Thymus (tissue), 11 donors: ENCODE measurements around the gene PDIA5. TPM values are rescaled to one million over a fixed set of nuclear protein-coding genes. Genes with fewer than 3 reads are reported as not detected.

Source experiments
- DNase-seq, 9 donors: peaks; one replicate each; pipeline ENCODE4 v3.0.0-alpha.2; 2013; ENCODE audit warnings: low spot score in 9 of 9, low read depth in 6 of 9, missing footprints in 1 of 9
- H3K27ac ChIP-seq, 2 donors: one replicate each; pipeline ENCODE4 v1.5.1; 2013; ENCODE audit warnings: control low read depth in 1 of 2, low read depth in 1 of 2, low read length in 1 of 2, mild to moderate bottlenecking in 1 of 2, moderate library complexity in 1 of 2
- H3K27me3 ChIP-seq, 2 donors: one replicate each; pipeline ENCODE4 v1.5.1; 2013; ENCODE audit warnings: low read length in 1 of 2; ENCODE audit not compliant: control insufficient read depth in 2 of 2, insufficient read depth in 1 of 2
- H3K36me3 ChIP-seq, 2 donors: one replicate each; pipeline ENCODE4 v1.5.1; 2013; ENCODE audit warnings: low read length in 1 of 2, mild to moderate bottlenecking in 1 of 2, moderate library complexity in 1 of 2; ENCODE audit not compliant: control insufficient read depth in 2 of 2, insufficient read depth in 2 of 2
- H3K4me1 ChIP-seq, 2 donors: one replicate each; pipeline ENCODE4 v1.5.1; 2013; ENCODE audit warnings: low read length in 2 of 2; ENCODE audit not compliant: control insufficient read depth in 2 of 2, insufficient read depth in 2 of 2
- H3K4me3 ChIP-seq, 2 donors: one replicate each; pipeline ENCODE4 v1.5.1; 2013; ENCODE audit warnings: low read length in 2 of 2, control low read depth in 1 of 2, mild to moderate bottlenecking in 1 of 2
- H3K9me3 ChIP-seq, 2 donors: one replicate each; pipeline ENCODE4 v1.5.1; 2013; ENCODE audit warnings: low read length in 1 of 2, mild to moderate bottlenecking in 1 of 2; ENCODE audit not compliant: control insufficient read depth in 2 of 2, insufficient read depth in 1 of 2
- WGBS: extraction: QIAGEN DNeasy Blood & Tissue Kit; methylation state at CpG from one replicate; pipeline ENCODE4 v1.1.7; 2013; 5-methylcytosine and 5-hydroxymethylcytosine counted together
- polyA plus RNA-seq: library from polyadenylated mRNA; stranded (reverse); fragments of 200-250 nt; gene quantifications from one replicate; pipeline ENCODE4 v1.2.3, GENCODE V29; 2013
- total RNA-seq: library from RNA; stranded (reverse); fragments of 120-200 nt; gene quantifications from one replicate; pipeline ENCODE4 v1.2.4, GENCODE V29; 2013
- donor health status: healthy.

The PDIA5 gene
- total and polyA plus RNA-seq, 2 donors: 6.1 to 7.7 TPM

DNA sequence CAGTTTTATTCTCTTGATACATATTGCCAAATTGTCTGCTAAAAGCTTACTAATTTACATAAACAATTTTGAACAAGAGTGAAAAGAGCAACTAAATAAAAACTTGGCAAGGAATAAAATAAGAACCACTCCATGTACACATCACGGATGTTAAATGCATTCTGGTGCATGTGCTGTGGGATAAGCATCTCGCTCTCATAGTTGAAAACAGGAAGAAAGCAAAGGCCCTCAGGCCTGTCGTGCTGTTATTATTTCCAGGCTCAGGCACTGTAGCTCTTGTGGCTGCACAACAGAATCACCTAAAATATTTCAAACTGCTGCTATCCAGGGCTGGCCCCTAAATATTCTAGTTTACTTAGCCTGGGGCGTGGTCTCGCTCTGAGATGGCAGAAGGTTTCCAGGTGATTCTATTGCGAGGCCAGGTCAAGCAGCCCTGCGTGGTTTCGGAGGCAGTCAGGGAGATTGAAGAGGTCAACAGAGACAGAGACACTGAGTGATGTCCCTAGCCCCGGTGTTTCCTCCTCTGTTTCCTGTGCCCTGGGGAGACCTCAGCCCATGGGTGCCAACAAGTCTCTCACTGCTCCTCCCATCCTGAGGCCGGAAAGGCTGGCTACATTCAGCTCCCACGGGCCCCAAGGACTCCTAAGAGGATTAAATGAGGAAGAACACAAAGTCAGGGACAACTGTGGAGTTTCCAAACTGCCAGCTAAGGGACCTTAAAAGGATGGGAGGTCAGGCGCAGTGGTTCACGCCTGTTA lies 18.2 kb upstream of the PDIA5 start:
- no peak for DNase-seq
- H3K4me3 ChIP-seq: no peak overlapping the region
- H3K4me1 ChIP-seq: no peaks in the 10 kb centered on the region
- 83% methylated on average over 13 of the region's 13 CpGs for WGBS
- H3K9me3 ChIP-seq: no peaks in the 10 kb centered on the region
- no peak overlapping the region for H3K27ac ChIP-seq
- no peaks in the 10 kb centered on the region for H3K36me3 ChIP-seq
- H3K27me3 ChIP-seq: peaks cover 0 to 2% of the 10 kb centered on the region in 2 donors

DNA sequence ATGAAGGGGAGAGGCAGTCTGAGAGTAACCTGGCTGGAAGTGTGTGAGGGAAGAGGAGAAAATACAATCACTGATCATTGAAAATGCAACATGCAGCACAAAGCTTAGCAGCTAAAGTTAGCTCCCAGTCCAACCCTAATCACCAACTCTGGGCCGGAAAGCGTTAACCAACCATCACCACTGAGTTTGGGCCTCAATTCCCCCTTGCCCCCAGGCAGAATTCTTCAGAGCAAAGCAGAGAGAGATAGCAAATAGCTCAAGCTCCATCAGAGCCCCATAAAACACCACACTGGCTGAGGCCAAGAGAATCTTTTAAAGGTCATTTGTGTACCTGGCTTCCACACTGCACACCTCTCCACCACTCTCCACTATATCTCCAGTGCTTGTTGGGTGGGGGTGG lies 16.2 kb upstream of the PDIA5 start:
- no peaks in the 10 kb centered on the region for H3K27me3 ChIP-seq
- no peaks in the 10 kb centered on the region for H3K36me3 ChIP-seq
- no peak overlapping the region for H3K27ac ChIP-seq
- WGBS: 97% methylated on average over 2 of the region's 2 CpGs
- no peaks in the 10 kb centered on the region for H3K9me3 ChIP-seq
- H3K4me1 ChIP-seq: no peaks in the 10 kb centered on the region
- DNase-seq: no peak
- H3K4me3 ChIP-seq: no peak overlapping the region

DNA sequence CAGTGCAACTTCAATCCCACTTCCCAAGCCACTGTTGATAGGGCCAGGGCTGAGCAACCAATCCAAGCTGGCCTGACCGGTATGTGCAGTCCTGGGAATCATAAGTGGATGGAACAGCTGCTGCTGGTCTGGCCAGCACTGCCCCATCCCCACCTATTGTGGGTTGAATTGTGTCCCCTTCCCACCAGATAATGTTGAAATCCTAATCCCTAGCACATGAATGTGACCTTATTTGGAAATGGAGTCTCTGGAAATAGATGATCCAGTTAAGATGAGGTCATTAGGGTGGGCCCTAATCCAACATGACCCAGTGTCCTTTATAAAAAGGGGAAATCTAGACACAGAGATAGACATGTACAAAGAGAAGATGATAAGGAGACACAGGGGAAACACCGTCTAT lies 13.7 kb upstream of the PDIA5 start:
- no peaks in the 10 kb centered on the region for H3K27me3 ChIP-seq
- H3K36me3 ChIP-seq: no peaks in the 10 kb centered on the region
- 93% methylated on average over 2 of the region's 2 CpGs for WGBS

DNA sequence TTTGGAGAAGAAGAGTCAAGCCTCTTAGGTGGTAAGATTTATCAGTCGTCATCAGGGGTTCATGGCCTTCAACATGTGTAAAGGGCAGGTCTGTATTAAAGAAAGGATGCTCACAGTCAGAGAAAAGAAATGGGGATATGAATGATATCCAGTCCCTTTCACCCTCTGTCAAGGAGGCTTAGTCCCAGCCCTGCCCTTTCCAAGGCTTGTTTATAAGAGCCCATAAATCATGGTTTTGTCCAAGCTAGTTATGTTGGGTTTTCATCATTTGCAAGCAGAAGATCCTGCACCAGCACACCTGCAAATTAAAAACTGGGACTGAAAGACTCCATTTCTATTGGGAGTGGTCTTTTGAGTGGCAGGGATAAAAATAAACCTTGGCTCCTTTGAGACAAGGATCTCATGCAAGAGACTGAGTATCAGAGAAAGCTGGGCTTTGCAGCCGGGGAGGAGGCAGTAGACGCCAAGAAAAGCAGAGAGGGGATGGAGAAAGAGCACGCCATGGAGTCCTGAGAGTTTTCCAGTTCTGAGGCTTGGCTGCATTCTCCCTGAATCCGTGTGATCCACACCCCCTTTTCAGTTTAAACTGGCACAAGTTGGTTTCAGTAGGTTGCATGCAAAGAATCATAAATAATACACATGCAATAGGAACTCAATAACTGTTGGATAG lies 12.6 kb upstream of the PDIA5 start:
- H3K9me3 ChIP-seq: no peaks in the 10 kb centered on the region
- no peaks in the 10 kb centered on the region for H3K4me1 ChIP-seq
- no peaks in the 10 kb centered on the region for H3K36me3 ChIP-seq
- WGBS: 84% methylated on average over 5 of the region's 5 CpGs
- H3K4me3 ChIP-seq: no peak overlapping the region
- no peaks in the 10 kb centered on the region for H3K27me3 ChIP-seq
- H3K27ac ChIP-seq: no peak overlapping the region
- no peak for DNase-seq

More for the DNA sequence above, 13.7 kb upstream of the PDIA5 start:
- H3K4me3 ChIP-seq: no peak overlapping the region
- no peaks in the 10 kb centered on the region for H3K9me3 ChIP-seq
- no peak overlapping the region for H3K27ac ChIP-seq
- DNase-seq: no peak
- no peaks in the 10 kb centered on the region for H3K4me1 ChIP-seq

DNA sequence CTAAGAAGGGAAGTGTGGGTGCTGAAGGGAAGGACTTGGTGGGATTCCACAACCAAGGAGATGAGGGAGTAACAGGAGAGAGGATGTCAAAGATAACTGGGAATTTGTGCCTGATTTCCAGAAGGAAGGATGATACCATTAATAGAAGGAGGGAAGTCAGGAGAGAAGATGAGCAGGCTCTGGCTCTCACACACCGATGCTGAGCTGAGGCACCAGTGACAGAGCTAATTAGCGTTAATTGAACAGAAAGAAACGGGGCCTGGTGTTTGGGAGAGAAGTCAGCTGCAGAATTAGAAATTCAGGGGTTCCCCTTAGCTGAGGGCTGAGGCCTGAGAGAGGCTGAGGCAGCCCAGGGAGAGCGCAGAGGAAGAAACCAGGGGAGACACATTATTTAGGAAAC lies 11.9 kb upstream of the PDIA5 start:
- Histone ChIP-seq H3K4me1 (no peaks in the 10 kb centered on the region), H3K36me3 (no peaks in the 10 kb centered on the region), H3K27me3 (no peaks in the 10 kb centered on the region), H3K27ac (no peak overlapping the region), H3K4me3 (no peak overlapping the region), H3K9me3 (no peaks in the 10 kb centered on the region)
- 95% methylated on average over 4 of the region's 4 CpGs for WGBS
- no peak for DNase-seq

DNA sequence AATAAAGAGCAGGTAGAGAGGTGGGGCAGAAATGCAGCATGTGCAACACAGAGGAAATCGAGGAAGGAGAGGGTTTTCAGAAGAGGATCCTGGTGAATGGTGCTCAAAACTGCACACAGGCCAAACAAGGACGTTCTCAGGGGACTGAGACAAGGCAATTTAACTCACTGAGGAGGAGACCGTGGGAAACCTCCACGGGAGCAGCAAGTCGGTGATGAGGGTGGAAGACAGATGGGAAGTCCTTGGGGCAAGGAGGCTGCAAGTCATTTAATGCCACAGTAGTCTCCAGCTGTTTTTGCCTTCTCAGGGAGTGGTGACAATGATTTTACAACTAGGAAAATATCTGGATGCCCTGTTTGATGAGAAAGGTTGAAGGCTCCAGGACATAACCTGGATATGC lies 11.5 kb upstream of the PDIA5 start:
- H3K27me3 ChIP-seq: no peaks in the 10 kb centered on the region
- no peak for DNase-seq
- H3K27ac ChIP-seq: no peak overlapping the region
- H3K4me3 ChIP-seq: no peak overlapping the region
- no peaks in the 10 kb centered on the region for H3K4me1 ChIP-seq
- no peaks in the 10 kb centered on the region for H3K36me3 ChIP-seq
- H3K9me3 ChIP-seq: no peaks in the 10 kb centered on the region
- 90% methylated on average over 5 of the region's 5 CpGs for WGBS

DNA sequence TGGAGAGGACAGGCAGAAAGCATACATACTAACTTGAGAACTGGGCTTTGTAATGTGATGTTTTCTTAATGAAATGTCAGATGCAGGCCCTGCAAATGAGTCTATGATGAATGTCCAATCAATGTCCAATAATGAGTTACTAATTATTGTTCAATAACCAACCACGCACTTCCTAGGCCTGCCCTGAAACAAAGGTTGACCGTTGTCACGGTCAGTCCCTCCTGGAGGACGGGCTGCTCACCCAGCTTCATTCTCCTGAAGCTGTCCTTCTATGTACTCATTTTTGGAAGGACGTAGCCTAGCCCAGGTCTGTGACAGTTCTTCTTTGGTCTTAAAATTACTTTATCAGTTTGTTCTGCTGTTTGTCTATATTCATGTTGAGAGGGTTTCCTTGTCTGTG lies 8.3 kb upstream of the PDIA5 start:
- H3K4me1 ChIP-seq: no peaks in the 10 kb centered on the region

DNA sequence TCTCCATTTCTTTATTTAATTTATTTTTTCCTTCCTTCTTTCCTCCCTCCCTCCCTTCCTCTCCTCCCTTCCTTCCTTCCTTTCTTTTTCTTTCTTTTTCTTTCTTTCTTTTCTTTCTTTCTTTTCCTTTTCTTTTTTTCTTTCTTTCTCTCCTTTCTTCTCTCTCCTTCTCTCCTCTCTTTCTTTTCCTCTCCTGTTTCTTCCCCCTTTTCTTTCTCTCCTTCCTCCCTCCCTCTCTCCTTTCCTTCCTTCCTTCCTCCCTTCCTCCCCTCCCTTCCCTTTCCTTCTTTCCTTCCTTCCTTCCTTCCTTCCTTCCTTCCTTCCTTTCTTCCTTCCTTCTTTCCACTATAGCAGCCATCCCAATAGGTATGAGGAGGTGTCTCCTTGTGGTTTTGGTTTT lies 6.8 kb upstream of the PDIA5 start:
- Histone ChIP-seq H3K9me3 (no peaks in the 10 kb centered on the region), H3K4me3 (no peak overlapping the region), H3K4me1 (no peaks in the 10 kb centered on the region), H3K27ac (no peak overlapping the region), H3K36me3 (no peaks in the 10 kb centered on the region), H3K27me3 (peaks cover 0 to 4% of the 10 kb centered on the region in 2 donors)
- no peak for DNase-seq

More for the DNA sequence above, 8.3 kb upstream of the PDIA5 start:
- H3K4me3 ChIP-seq: no peak overlapping the region
- no peaks in the 10 kb centered on the region for H3K9me3 ChIP-seq
- DNase-seq: no peak
- H3K27ac ChIP-seq: no peak overlapping the region
- H3K27me3 ChIP-seq: peaks cover 0 to 4% of the 10 kb centered on the region in 2 donors
- 95% methylated on average over 5 of the region's 5 CpGs for WGBS
- H3K36me3 ChIP-seq: no peaks in the 10 kb centered on the region

DNA sequence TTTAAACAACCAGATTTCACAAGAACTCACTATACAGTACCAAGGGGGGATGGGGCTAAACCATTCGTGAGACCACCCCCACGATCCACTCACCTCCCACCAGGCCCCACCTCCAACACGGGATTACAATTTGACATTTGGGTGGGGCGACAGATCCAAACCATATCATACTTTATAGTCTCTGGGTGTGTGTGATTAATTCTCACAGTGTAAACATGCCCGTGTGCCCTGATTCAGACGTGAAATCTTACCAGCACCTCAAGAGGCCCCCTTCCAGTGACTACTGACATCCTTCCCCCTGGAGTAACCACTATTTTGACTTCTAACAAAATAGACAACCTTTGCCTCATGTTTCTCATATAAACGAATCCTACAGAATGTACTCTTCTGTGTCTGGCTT lies 5.0 kb upstream of the PDIA5 start:
- 95% methylated on average over 7 of the region's 7 CpGs for WGBS
- no peak for DNase-seq
- no peaks in the 10 kb centered on the region for H3K9me3 ChIP-seq
- no peak overlapping the region for H3K4me3 ChIP-seq
- H3K27ac ChIP-seq: no peak overlapping the region
- no peaks in the 10 kb centered on the region for H3K36me3 ChIP-seq
- peaks cover 0 to 4% of the 10 kb centered on the region in 2 donors for H3K27me3 ChIP-seq
- H3K4me1 ChIP-seq: peaks cover 0 to 4% of the 10 kb centered on the region in 2 donors
